HepG2 (cell line): Measurements from ENCODE around the gene ATP1A1.

ENCODE experiments used
- CREM ChIP-seq, 2 experiments: sonication (generic) in 1 of 2; formaldehyde crosslinking in 1 of 2; IDR thresholded peaks; 2 replicates each; pipeline versions ENCODE4 v1.4.0 to v1.6.1; 2016 to 2020; ENCODE audit warnings: antibody characterized with exemption in 1 of 2, mild to moderate bottlenecking in 1 of 2, missing genetic modification reagents in 1 of 2
- GTF2F1 ChIP-seq: fragments of 150-350 bp; IDR thresholded peaks from 2 replicates; pipeline ENCODE4 v1.6.1; 2014; ENCODE audit warnings: low read length
- RARA ChIP-seq: IDR thresholded peaks from 2 replicates; pipeline ENCODE4 v1.6.1; 2016; ENCODE audit warnings: missing genetic modification reagents, missing compliant biosample characterization
- TF ChIP-seq, protein P1 (sequence below): sonication (generic); formaldehyde crosslinking; IDR thresholded peaks from 2 replicates; pipeline ENCODE4 v1.5.0; 2020; ENCODE audit warnings: mild to moderate bottlenecking, missing genetic modification reagents, moderate library complexity
- TF ChIP-seq, protein P2 (sequence below): sonication (generic); formaldehyde crosslinking; IDR thresholded peaks from 2 replicates; pipeline ENCODE4 v1.8.0; 2022; ENCODE audit warnings: mild to moderate bottlenecking, missing genetic modification reagents

DNA sequence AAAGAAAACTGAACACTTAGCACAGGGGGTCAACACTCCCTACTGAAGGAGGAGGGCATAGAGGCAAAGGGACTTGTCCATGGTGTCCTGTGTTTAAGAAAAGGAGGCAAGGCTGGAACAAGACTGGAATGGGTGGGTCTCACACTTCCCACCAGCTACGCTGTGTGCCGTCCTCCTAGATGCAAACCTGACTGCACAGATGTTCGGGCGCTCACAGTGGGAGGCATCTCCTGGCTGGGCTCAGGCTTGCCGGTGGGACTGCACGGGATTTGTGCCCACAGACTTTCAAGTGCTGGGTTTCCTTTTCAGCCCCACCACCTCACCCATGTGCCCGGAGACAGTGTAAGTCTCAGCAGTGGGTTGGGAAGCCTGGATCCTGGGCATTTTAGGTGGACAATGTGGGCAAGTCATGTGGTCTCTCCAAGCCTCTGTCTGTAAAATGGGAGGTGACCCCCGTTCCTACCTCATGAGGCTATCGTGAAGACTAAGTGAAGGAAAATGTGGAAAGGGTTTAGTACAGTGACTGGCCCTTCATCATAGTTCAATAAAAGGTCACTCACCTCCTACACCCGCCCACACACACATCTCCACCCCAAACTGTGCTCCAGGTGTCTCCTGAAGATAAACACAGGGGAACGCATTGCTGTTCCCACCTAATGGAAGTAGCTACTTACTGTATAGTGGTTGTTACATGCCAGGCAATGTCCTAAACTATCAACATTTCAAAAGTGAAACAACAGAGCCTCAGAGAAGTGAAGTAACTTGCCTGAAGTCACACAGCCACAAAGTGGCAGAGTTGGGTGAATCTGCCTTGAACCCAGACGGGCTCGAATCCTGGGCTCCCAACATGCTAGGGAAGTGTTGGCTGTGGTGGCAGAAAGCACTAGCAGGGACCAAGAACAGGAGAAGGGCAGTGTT lies 36.0 kb downstream of the ATP1A1 start:
- TF ChIP-seq CREM (IDR thresholded peaks at IDR 0.05) (no peak), CREM (CRISPR knock-in tag; IDR thresholded peaks at IDR 0.05) (no peak), GTF2F1 (no peak), RARA (CRISPR knock-in tag) (no peak)
- TF ChIP-seq, protein P1, sequence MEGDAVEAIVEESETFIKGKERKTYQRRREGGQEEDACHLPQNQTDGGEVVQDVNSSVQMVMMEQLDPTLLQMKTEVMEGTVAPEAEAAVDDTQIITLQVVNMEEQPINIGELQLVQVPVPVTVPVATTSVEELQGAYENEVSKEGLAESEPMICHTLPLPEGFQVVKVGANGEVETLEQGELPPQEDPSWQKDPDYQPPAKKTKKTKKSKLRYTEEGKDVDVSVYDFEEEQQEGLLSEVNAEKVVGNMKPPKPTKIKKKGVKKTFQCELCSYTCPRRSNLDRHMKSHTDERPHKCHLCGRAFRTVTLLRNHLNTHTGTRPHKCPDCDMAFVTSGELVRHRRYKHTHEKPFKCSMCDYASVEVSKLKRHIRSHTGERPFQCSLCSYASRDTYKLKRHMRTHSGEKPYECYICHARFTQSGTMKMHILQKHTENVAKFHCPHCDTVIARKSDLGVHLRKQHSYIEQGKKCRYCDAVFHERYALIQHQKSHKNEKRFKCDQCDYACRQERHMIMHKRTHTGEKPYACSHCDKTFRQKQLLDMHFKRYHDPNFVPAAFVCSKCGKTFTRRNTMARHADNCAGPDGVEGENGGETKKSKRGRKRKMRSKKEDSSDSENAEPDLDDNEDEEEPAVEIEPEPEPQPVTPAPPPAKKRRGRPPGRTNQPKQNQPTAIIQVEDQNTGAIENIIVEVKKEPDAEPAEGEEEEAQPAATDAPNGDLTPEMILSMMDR: no peak
- TF ChIP-seq, protein P2, sequence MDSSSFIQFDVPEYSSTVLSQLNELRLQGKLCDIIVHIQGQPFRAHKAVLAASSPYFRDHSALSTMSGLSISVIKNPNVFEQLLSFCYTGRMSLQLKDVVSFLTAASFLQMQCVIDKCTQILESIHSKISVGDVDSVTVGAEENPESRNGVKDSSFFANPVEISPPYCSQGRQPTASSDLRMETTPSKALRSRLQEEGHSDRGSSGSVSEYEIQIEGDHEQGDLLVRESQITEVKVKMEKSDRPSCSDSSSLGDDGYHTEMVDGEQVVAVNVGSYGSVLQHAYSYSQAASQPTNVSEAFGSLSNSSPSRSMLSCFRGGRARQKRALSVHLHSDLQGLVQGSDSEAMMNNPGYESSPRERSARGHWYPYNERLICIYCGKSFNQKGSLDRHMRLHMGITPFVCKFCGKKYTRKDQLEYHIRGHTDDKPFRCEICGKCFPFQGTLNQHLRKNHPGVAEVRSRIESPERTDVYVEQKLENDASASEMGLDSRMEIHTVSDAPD (CRISPR knock-in tag): no peak
